Loucy (cell line): ENCODE results near the gene AWAT2.

Experiments
- H2AFZ ChIP-seq: fragments of 200-600 bp; sonication (generic); 2 replicates; pipeline ENCODE4 v1.6.0; 2016; ENCODE audit warnings: antibody characterized with exemption, mild to moderate bottlenecking, low read length, moderate library complexity
- H3F3A ChIP-seq: fragments of 200-600 bp; 2 replicates; pipeline ENCODE4 v1.6.0; 2016; ENCODE audit warnings: antibody characterized with exemption, low read depth, mild to moderate bottlenecking
- H3K27me3 ChIP-seq: fragments of 200-600 bp; sonication (generic); 2 replicates; pipeline ENCODE4 v1.6.1; 2014; ENCODE audit warnings: low read length, mild to moderate bottlenecking; ENCODE audit not compliant: insufficient read depth, poor library complexity, severe bottlenecking
- H3K36me3 ChIP-seq: fragments of 200-600 bp; sonication (generic); 2 replicates; pipeline ENCODE4 v1.6.1; 2016; ENCODE audit warnings: low read length; ENCODE audit not compliant: insufficient read depth
- H3K4me1 ChIP-seq: fragments of 200-600 bp; sonication (generic); 2 replicates; pipeline ENCODE4 v1.5.1; 2014; ENCODE audit warnings: low read length, mild to moderate bottlenecking; ENCODE audit not compliant: insufficient read depth, poor library complexity, severe bottlenecking
- H3K4me2 ChIP-seq: fragments of 200-600 bp; sonication (generic); 2 replicates; pipeline ENCODE4 v1.6.0; 2014; ENCODE audit warnings: antibody characterized with exemption, low read length, low read depth, mild to moderate bottlenecking; ENCODE audit not compliant: poor library complexity, severe bottlenecking
- H3K4me3 ChIP-seq: fragments of 200-600 bp; sonication (generic); 2 replicates; pipeline ENCODE4 v1.5.1; 2014; ENCODE audit warnings: low read length, mild to moderate bottlenecking, mixed read lengths; ENCODE audit not compliant: poor library complexity, severe bottlenecking
- H3K79me2 ChIP-seq: fragments of 200-600 bp; sonication (generic); 2 replicates; pipeline ENCODE4 v1.6.1; 2014; ENCODE audit warnings: low read length; ENCODE audit not compliant: insufficient read depth
- H3K9ac ChIP-seq: fragments of 200-600 bp; sonication (generic); 2 replicates; pipeline ENCODE4 v1.6.0; 2014; ENCODE audit warnings: mild to moderate bottlenecking, low read depth, low read length, moderate library complexity; ENCODE audit not compliant: poor library complexity, severe bottlenecking
- H3K9me2 ChIP-seq: fragments of 200-600 bp; sonication (generic); replicated peaks from 2 replicates; pipeline ENCODE4 v1.6.1; 2016; ENCODE audit warnings: low read depth, low read length, mixed read lengths
- H3K9me3 ChIP-seq: fragments of 200-600 bp; sonication (generic); 2 replicates; pipeline ENCODE4 v1.6.1; 2014; ENCODE audit warnings: mild to moderate bottlenecking, antibody characterized with exemption, low read length, low read depth; ENCODE audit not compliant: insufficient read depth
- H4K20me1 ChIP-seq: fragments of 200-600 bp; sonication (generic); 2 replicates; pipeline ENCODE4 v1.6.0; 2014; ENCODE audit warnings: antibody characterized with exemption, low read length, mild to moderate bottlenecking; ENCODE audit not compliant: insufficient read depth, poor library complexity, severe bottlenecking
- EZH2phosphoT487 ChIP-seq: fragments of 200-600 bp; IDR thresholded peaks from 2 replicates; pipeline ENCODE4 v1.6.1; 2018; ENCODE audit warnings: antibody characterized with exemption, mild to moderate bottlenecking, moderate library complexity, borderline replicate concordance
- TF ChIP-seq, protein P1 (sequence below): fragments of 200-600 bp; sonication (generic); conservative IDR thresholded peaks from 2 replicates; pipeline ENCODE4 v1.5.1; 2014; ENCODE audit warnings: mild to moderate bottlenecking, antibody characterized with exemption, low read length

AWAT2 gene

GRCh38 chrX:70089604-70090297 lies 40.0 kb upstream of the AWAT2 start:
- Histone ChIP-seq H3K9me3 (no peaks in the 10 kb centered on the region), H3K36me3 (no peaks in the 10 kb centered on the region), H2AFZ (no peak overlapping the region), H3K27me3 (no peaks in the 10 kb centered on the region), H3K4me1 (no peaks in the 10 kb centered on the region), H3K4me2 (no peak overlapping the region), H3K79me2 (no peaks in the 10 kb centered on the region), H3K4me3 (no peak overlapping the region), H3K9ac (no peak overlapping the region), H3K9me2 (no peaks in the 10 kb centered on the region), H4K20me1 (no peaks in the 10 kb centered on the region), H3F3A (no peaks in the 10 kb centered on the region)
- TF ChIP-seq EZH2phosphoT487: no peak
- TF ChIP-seq, protein P1, sequence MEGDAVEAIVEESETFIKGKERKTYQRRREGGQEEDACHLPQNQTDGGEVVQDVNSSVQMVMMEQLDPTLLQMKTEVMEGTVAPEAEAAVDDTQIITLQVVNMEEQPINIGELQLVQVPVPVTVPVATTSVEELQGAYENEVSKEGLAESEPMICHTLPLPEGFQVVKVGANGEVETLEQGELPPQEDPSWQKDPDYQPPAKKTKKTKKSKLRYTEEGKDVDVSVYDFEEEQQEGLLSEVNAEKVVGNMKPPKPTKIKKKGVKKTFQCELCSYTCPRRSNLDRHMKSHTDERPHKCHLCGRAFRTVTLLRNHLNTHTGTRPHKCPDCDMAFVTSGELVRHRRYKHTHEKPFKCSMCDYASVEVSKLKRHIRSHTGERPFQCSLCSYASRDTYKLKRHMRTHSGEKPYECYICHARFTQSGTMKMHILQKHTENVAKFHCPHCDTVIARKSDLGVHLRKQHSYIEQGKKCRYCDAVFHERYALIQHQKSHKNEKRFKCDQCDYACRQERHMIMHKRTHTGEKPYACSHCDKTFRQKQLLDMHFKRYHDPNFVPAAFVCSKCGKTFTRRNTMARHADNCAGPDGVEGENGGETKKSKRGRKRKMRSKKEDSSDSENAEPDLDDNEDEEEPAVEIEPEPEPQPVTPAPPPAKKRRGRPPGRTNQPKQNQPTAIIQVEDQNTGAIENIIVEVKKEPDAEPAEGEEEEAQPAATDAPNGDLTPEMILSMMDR: no peak

DNA sequence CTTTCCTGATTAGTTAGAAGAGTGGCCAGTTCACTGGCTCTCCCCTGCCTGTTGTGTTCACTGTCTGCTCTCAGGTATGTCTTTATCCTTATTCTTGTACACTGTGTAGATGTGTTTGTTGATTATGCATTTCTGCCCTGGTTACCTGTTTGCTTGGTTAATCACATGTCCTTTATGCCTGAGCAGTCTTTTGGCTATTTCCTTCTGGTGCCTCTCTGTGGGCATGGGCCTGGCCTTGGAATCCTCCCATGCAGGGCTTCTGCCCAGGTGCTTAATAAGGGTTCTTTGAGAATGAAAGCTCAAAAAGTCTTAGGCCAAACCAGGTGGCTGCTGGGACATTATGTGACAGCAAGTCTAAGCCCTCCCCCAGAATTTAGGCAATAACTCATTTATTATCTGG lies 39.0 kb upstream of the AWAT2 start:
- Histone ChIP-seq H3K9me3 (no peaks in the 10 kb centered on the region), H4K20me1 (no peaks in the 10 kb centered on the region), H3F3A (no peaks in the 10 kb centered on the region), H3K9me2 (no peaks in the 10 kb centered on the region), H3K36me3 (no peaks in the 10 kb centered on the region), H2AFZ (no peak overlapping the region), H3K9ac (no peak overlapping the region), H3K4me3 (no peak overlapping the region), H3K27me3 (no peaks in the 10 kb centered on the region), H3K79me2 (no peaks in the 10 kb centered on the region), H3K4me1 (no peaks in the 10 kb centered on the region), H3K4me2 (no peak overlapping the region)
- TF ChIP-seq, protein P1: no peak

- H3K27me3 ChIP-seq: no peaks in the 10 kb centered on the region
- no peaks in the 10 kb centered on the region for H3K36me3 ChIP-seq
- no peaks in the 10 kb centered on the region for H3K9me3 ChIP-seq
- H3K4me2 ChIP-seq: no peak overlapping the region
- H3K79me2 ChIP-seq: no peaks in the 10 kb centered on the region
- H4K20me1 ChIP-seq: no peaks in the 10 kb centered on the region
- H3K4me1 ChIP-seq: no peaks in the 10 kb centered on the region
- no peak for TF ChIP-seq EZH2phosphoT487
- TF ChIP-seq, protein P1: no peak
- H3F3A ChIP-seq: no peaks in the 10 kb centered on the region
- no peak overlapping the region for H3K9ac ChIP-seq
- no peak overlapping the region for H3K4me3 ChIP-seq
- no peak overlapping the region for H2AFZ ChIP-seq
- H3K9me2 ChIP-seq: no peaks in the 10 kb centered on the region
Observed at GRCh38 chrX:70087857-70088630, 38.3 kb upstream of the AWAT2 start.
